RWPE2 (cell line): ENCODE data around the gene TIMM13.

Experiments
- ATAC-seq: fragments of 200-7000 bp; cut with Tn5 transposase; 3 replicates; pipeline ENCODE4 v1.9.1; 2021; ENCODE audit warnings: low read depth
- DNase-seq: peaks from one replicate; pipeline ENCODE4 v3.0.0-alpha.2; 2020; ENCODE audit warnings: low spot score
- H3K27ac ChIP-seq: fragments of 450-650 bp; 2 replicates; pipeline ENCODE4 v1.5.1; 2017; ENCODE audit warnings: mild to moderate bottlenecking; ENCODE audit not compliant: poor library complexity, severe bottlenecking
- H3K27me3 ChIP-seq: fragments of 250-450 bp; sonication (Bioruptor Pico); 2 replicates; pipeline ENCODE4 v1.5.1; 2021; ENCODE audit warnings: mild to moderate bottlenecking, moderate library complexity; ENCODE audit not compliant: insufficient read depth, poor library complexity, severe bottlenecking
- H3K36me3 ChIP-seq: fragments of 250-450 bp; sonication (Bioruptor Pico); 2 replicates; pipeline ENCODE4 v1.5.1; 2020; ENCODE audit warnings: low read depth, mild to moderate bottlenecking, moderate library complexity
- H3K4me1 ChIP-seq: fragments of 250-450 bp; sonication (Bioruptor Pico); 2 replicates; pipeline ENCODE4 v1.5.1; 2021; ENCODE audit warnings: mild to moderate bottlenecking, moderate library complexity; ENCODE audit not compliant: insufficient read depth, poor library complexity, severe bottlenecking
- H3K4me3 ChIP-seq: fragments of 250-450 bp; sonication (Bioruptor Pico); 2 replicates; pipeline ENCODE4 v1.5.1; 2021; ENCODE audit warnings: mild to moderate bottlenecking, moderate library complexity; ENCODE audit not compliant: severe bottlenecking
- H3K9me3 ChIP-seq: fragments of 250-450 bp; sonication (Bioruptor Pico); 2 replicates; pipeline ENCODE4 v1.5.1; 2021; ENCODE audit warnings: mild to moderate bottlenecking, moderate library complexity; ENCODE audit not compliant: severe bottlenecking
- CTCF ChIP-seq: fragments of 450-650 bp; IDR thresholded peaks from one replicate; pipeline ENCODE4 v1.5.1; 2017; ENCODE audit warnings: mild to moderate bottlenecking, moderate library complexity; ENCODE audit not compliant: poor library complexity, severe bottlenecking

TIMM13 gene

GRCh38 chr19:2440515-2440914 is 13.1 kb upstream of the TIMM13 start:
- Histone ChIP-seq H3K4me1 (no peaks in the 10 kb centered on the region), H3K27me3 (no peaks in the 10 kb centered on the region), H3K36me3 (peaks cover 52% of the 10 kb centered on the region), H3K9me3 (no peaks in the 10 kb centered on the region), H3K27ac (no peak overlapping the region), H3K4me3 (no peak overlapping the region)
- ATAC-seq (no peak), DNase-seq (no peak)
- TF ChIP-seq CTCF, result no peak

- no peaks in the 10 kb centered on the region for H3K27me3 ChIP-seq
- H3K4me1 ChIP-seq, result no peaks in the 10 kb centered on the region
- H3K9me3 ChIP-seq, result no peaks in the 10 kb centered on the region
- TF ChIP-seq CTCF, result no peak
- peaks cover 59% of the 10 kb centered on the region for H3K36me3 ChIP-seq
- DNase-seq (no peak), ATAC-seq (no peak)
- no peak overlapping the region for H3K4me3 ChIP-seq
- no peak overlapping the region for H3K27ac ChIP-seq
Measured at GRCh38 chr19:2438178-2438577, 10.8 kb upstream of the TIMM13 start.

- Histone ChIP-seq H3K27me3 (no peaks in the 10 kb centered on the region), H3K36me3 (peaks cover 47% of the 10 kb centered on the region)
Measured at GRCh38 chr19:2436926-2437325, 9.5 kb upstream of the TIMM13 start.

GRCh38 chr19:2436384-2436783 is 9.0 kb upstream of the TIMM13 start:
- H3K4me3 ChIP-seq, result no peak overlapping the region

More at GRCh38 chr19:2436926-2437325, 9.5 kb upstream of the TIMM13 start:
- Histone ChIP-seq H3K27ac (no peak overlapping the region), H3K9me3 (no peaks in the 10 kb centered on the region), H3K4me3 (no peak overlapping the region), H3K4me1 (no peaks in the 10 kb centered on the region)
- DNase-seq (no peak), ATAC-seq (no peak)
- no peak for TF ChIP-seq CTCF

More at GRCh38 chr19:2436384-2436783, 9.0 kb upstream of the TIMM13 start:
- Histone ChIP-seq H3K27me3 (no peaks in the 10 kb centered on the region), H3K4me1 (no peaks in the 10 kb centered on the region), H3K36me3 (peaks cover 48% of the 10 kb centered on the region), H3K9me3 (no peaks in the 10 kb centered on the region), H3K27ac (no peak overlapping the region)
- no peak for TF ChIP-seq CTCF
- ATAC-seq (no peak), DNase-seq (no peak)
